ENCODE data around the gene TCFL5. TPM values are rescaled to one million over a fixed set of nuclear protein-coding genes. Genes with fewer than 3 reads are reported as not detected.
A peak's percentile ranks its signal among the peaks of the same experiment; 100 is the strongest.

TCFL5 gene
- total RNA-seq, 4 donors from 2014 or later = 2.6 to 6.6 (median 5.0) TPM

DNA sequence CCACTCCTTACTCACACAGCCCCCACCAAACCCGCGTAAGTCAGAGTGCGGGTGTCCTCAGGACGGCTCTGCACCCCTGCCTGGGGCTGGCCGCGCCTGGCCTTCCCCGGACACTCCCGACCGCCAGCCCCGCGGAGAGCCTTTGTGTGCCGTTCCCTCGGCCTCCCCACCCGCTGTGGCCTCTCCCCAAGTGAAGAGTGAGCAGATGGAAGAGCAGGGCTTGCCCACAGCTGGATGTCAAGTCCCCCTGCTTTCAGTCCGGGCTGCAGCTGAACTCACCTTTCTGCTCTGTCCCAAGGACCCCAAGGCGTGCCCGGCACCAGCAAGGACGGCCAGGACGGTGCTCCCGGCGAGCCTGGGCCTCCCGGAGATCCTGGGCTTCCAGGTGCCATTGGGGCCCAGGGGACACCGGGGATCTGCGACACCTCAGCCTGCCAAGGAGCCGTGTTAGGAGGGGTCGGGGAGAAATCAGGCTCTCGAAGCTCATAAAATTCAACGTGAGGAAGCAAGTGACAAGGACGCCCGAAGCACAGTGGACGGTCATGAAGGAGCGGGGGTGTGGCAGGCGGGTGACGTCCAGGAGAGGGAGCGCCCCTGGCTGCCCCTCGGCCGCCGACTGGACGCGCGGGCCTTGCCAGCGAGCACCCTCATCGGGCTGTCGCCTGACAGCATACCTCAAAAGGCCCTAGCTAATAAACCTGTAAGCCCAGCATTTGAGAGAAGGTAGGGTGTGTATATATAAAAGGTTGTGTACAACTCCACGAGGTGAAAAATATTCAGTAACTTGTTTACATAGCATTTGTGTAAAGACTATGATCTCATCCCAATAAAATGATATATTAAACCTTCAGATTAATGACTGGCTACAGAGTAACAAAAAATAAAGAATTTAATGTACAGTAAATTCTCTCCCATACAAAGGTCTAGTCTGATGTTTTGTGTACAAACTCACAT is 21.1 kb downstream of the TCFL5 start:
- no peaks in the 10 kb centered on the region for H3K9me3 ChIP-seq
- H3K36me3 ChIP-seq = no peaks in the 10 kb centered on the region
- H3K27me3 ChIP-seq = no peaks in the 10 kb centered on the region
- no peak for DNase-seq
- TF ChIP-seq POLR2A (IDR thresholded peaks at IDR 0.05) = no peak
- TF ChIP-seq, protein P1, sequence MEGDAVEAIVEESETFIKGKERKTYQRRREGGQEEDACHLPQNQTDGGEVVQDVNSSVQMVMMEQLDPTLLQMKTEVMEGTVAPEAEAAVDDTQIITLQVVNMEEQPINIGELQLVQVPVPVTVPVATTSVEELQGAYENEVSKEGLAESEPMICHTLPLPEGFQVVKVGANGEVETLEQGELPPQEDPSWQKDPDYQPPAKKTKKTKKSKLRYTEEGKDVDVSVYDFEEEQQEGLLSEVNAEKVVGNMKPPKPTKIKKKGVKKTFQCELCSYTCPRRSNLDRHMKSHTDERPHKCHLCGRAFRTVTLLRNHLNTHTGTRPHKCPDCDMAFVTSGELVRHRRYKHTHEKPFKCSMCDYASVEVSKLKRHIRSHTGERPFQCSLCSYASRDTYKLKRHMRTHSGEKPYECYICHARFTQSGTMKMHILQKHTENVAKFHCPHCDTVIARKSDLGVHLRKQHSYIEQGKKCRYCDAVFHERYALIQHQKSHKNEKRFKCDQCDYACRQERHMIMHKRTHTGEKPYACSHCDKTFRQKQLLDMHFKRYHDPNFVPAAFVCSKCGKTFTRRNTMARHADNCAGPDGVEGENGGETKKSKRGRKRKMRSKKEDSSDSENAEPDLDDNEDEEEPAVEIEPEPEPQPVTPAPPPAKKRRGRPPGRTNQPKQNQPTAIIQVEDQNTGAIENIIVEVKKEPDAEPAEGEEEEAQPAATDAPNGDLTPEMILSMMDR (IDR thresholded peaks at IDR 0.05) = no peak
- no peak overlapping the region for H3K27ac ChIP-seq
- H3K4me1 ChIP-seq = peaks cover 0 to 4% (median 0%) of the 10 kb centered on the region in 4 donors
- no peak overlapping the region for H3K4me3 ChIP-seq

DNA sequence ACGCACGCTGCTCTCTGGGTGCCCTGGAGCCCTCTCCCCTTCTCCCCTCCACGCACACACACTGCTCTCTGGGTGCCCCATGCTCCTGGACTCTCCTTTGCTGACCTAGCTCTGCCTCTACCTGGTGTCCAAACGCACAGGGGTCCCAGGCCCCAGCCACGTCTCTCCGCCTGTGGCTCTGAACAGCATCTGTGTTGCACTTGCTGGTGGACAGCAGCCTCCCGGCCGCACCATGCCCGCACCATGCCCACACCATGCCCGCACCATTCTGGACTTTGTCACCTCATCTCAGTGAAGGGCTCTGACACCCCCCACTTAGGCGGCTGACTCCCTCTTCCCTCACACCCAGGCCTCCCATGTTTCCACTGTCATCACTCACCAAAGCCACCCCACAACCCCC is 21.8 kb downstream of the TCFL5 start:
- no peaks in the 10 kb centered on the region for H3K27me3 ChIP-seq
- H3K9me3 ChIP-seq = no peaks in the 10 kb centered on the region
- no peak overlapping the region for H3K4me3 ChIP-seq
- DNase-seq = no peak
- no peaks in the 10 kb centered on the region for H3K36me3 ChIP-seq
- H3K4me1 ChIP-seq = peaks cover 0 to 4% (median 0%) of the 10 kb centered on the region in 4 donors
- H3K27ac ChIP-seq = no peak overlapping the region
- TF ChIP-seq POLR2A (IDR thresholded peaks at IDR 0.05) = no peak
- TF ChIP-seq, protein P1 (IDR thresholded peaks at IDR 0.05) = no peak

DNA sequence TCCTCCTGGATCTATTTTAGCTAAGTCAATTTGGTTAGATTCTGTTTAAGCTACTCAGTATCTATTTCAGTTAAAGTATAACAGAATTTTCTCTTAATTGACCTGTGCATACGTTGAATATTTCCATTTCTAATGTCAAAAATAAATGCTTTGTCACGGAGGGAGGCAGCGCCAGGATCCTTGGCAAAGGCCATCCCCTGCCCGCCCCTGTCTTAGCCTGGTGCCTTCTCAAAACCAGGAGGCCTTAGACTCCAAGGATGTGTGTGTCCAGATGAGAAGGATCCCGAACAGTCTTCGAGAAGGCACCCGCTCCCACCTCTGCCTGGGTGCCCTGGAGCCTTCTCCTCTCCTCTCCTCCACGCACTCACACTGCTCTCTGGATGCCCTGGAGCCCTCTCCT is 22.4 kb downstream of the TCFL5 start:
- no peaks in the 10 kb centered on the region for H3K27me3 ChIP-seq
- H3K36me3 ChIP-seq = no peaks in the 10 kb centered on the region
- peaks cover 0 to 4% (median 0%) of the 10 kb centered on the region in 4 donors for H3K4me1 ChIP-seq
- DNase-seq = no peak
- H3K4me3 ChIP-seq = no peak overlapping the region
- no peak for TF ChIP-seq POLR2A (IDR thresholded peaks at IDR 0.05)
- TF ChIP-seq, protein P1 (IDR thresholded peaks at IDR 0.05) = no peak
- no peaks in the 10 kb centered on the region for H3K9me3 ChIP-seq
- peak overlapping the region in 3 of 4 donors; percentile 74 to 94 (median 77) for H3K27ac ChIP-seq

DNA sequence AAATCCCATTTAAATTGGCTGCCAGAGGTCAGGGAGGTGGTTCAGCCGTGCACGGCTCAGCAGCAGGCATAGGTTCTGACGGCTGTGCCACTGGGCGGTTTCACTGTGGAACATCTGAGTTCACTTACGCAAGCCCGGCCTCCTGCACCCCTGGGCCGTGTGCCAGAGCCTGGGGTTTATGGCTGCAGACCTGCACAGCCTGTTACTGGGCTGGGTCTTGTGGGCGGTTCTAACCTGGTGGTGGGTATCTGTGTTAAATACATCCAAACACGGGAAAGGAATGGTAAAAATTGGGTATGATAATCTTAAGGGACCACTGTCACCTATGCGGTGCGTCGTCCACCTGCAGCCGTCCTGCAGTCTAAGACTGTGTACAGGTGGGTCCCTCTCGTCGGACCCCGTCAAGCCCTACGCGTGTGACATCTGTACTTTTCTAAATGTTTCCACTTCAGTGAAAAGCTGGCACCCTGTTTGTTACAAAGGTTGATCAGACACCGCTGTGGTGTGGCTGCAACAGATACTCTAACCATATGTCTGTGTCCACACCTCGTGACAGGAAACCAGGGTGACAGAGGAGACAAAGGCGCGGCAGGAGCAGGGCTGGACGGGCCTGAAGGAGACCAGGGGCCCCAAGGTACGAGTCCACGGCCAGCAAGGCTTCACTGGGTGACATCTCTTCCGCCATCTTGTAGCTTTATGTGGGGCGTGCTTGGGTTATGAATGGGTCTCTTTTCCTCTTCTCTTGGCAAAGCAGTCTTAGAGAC is 23.3 kb downstream of the TCFL5 start:
- Histone ChIP-seq H3K27me3 (no peaks in the 10 kb centered on the region), H3K4me1 (peaks cover 0 to 4% (median under 1%) of the 10 kb centered on the region in 4 donors), H3K4me3 (no peak overlapping the region), H3K27ac (peak overlapping the region; percentile 74 to 94 (median 79)), H3K36me3 (no peaks in the 10 kb centered on the region), H3K9me3 (no peaks in the 10 kb centered on the region)
- DNase-seq = peak; percentile 87 to 96 (median 92)
- peak in 1 of 2 donors; percentile 66 for TF ChIP-seq POLR2A (IDR thresholded peaks at IDR 0.05)
- TF ChIP-seq, protein P1 (IDR thresholded peaks at IDR 0.05) = peak in 1 of 6 experiments; percentile 21

DNA sequence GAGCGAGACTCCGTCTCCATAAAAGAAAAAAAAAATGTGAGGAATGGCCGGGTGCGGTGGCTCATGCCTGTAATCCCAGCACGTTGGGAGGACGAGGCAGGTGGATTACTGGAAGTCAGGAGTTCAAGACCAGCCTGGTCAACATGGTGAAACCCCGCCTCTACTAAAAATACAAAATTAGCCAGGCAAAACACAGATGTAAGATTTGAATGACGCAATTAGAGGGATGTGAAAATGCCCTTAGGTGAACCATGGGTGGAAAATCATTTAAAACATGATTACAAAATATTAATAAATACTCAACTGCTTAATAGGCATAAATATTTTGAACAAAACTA is 23.9 kb downstream of the TCFL5 start:
- no peak for DNase-seq
- no peak for TF ChIP-seq POLR2A (IDR thresholded peaks at IDR 0.05)
- Histone ChIP-seq H3K9me3 (no peaks in the 10 kb centered on the region), H3K4me3 (no peak overlapping the region), H3K27ac (peak overlapping the region; percentile 74 to 94 (median 79)), H3K4me1 (peaks cover 0 to 6% (median 3%) of the 10 kb centered on the region in 4 donors), H3K36me3 (no peaks in the 10 kb centered on the region), H3K27me3 (no peaks in the 10 kb centered on the region)

All from Peyer's patch (tissue), 4 donors.